ENCODE data around the gene IL16. TPM values are rescaled to one million over a fixed set of nuclear protein-coding genes. Genes with fewer than 3 reads are reported as not detected.

The IL16 gene
- total RNA-seq, 2 experiments from 2014 or later, result 76.0 to 81.3 TPM

DNA sequence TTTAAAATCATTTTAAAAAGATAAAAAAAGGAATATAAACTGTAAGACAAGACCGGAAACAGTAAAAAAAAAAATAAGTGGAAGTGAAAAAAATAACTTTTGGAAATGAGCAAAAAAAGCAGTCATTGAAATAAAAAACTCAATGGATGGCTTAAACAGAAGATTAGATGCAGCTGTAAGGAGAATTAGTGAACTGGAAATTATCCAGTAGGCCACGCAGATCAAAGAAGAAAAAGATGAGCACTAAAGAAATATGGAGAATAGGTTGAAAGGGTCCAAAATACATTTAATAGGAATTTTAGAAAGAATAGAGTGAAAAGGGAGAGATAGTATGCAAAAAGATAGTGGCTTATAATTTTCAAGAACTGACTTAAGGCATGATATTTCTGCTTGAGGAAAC is 80.3 kb downstream of the IL16 start:
- CTCF ChIA-PET (ENCODE audit: unreplicated experiment), result no interaction called here
- POLR2A ChIA-PET, result interaction anchor here (1.0 kb wide), 1 partner anchor 19 kb away, joined by 3 read pairs; no protein-coding TSS in a partner anchor
- DNase-seq (ENCODE audit: low spot score), result no peak
- Histone ChIP-seq H4K20me1 (ENCODE audit: insufficient read depth, low read length) (no peaks in the 10 kb centered on the region), H3K27ac (ENCODE audit: low read depth, low read length, poor library complexity, severe bottlenecking) (no peak overlapping the region), H3K9me2 (ENCODE audit: insufficient read depth, low read length) (no peaks in the 10 kb centered on the region), H3K4me2 (ENCODE audit: low read length) (no peak overlapping the region), H3K4me3 (ENCODE audit: low read depth, low read length, poor library complexity, severe bottlenecking) (no peak overlapping the region), H2AFZ (ENCODE audit: low read length) (no peak overlapping the region), H3K36me3 (ENCODE audit: insufficient read depth, low read length) (peaks cover 6% of the 10 kb centered on the region; the same call in 1 of the 2 replicates), H3K79me2 (ENCODE audit: insufficient read depth, low read depth, low read length) (no peaks in the 10 kb centered on the region), H3K9me3 (ENCODE audit: low read length) (peaks cover 28% of the 10 kb centered on the region), H3K4me1 (ENCODE audit: insufficient read depth, low read length, poor library complexity, severe bottlenecking) (peaks cover 10% of the 10 kb centered on the region)
- intact Hi-C loops (cut with micrococcal nuclease; ENCODE audit: unreplicated experiment), result no loop called here
- TF ChIP-seq EZH2phosphoT487 (IDR thresholded peaks at IDR 0.05; ENCODE audit: borderline replicate concordance, low read depth, low read length), result no peak
- BruUV-seq (replicated peaks), result no TSS peak

DNA sequence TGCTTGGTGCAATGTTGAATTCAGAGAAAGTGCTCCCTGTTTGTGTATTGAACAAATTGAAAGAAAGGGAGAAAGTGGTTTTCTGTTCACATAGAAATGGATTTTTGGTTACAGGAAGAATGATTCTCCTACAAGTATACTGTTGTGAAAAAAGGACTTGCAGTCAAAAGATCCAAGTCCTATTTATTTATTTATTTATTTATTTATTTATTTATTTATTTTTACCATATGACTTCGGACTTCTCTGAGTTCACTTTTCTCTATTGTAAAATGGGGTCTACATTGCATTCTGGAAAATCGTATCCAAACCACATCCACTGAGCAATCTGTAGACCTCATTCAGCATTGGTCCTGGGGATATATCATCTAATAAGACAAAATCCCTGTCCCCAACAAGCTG is 81.2 kb downstream of the IL16 start:
- CTCF ChIA-PET (ENCODE audit: unreplicated experiment), result interaction anchor here (1.8 kb wide), 1 partner anchor 17 kb away, joined by 4 read pairs; no protein-coding TSS in a partner anchor
- TF ChIP-seq, protein P1, sequence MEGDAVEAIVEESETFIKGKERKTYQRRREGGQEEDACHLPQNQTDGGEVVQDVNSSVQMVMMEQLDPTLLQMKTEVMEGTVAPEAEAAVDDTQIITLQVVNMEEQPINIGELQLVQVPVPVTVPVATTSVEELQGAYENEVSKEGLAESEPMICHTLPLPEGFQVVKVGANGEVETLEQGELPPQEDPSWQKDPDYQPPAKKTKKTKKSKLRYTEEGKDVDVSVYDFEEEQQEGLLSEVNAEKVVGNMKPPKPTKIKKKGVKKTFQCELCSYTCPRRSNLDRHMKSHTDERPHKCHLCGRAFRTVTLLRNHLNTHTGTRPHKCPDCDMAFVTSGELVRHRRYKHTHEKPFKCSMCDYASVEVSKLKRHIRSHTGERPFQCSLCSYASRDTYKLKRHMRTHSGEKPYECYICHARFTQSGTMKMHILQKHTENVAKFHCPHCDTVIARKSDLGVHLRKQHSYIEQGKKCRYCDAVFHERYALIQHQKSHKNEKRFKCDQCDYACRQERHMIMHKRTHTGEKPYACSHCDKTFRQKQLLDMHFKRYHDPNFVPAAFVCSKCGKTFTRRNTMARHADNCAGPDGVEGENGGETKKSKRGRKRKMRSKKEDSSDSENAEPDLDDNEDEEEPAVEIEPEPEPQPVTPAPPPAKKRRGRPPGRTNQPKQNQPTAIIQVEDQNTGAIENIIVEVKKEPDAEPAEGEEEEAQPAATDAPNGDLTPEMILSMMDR (conservative IDR thresholded peaks at IDR 0.05; ENCODE audit: low read length), result no peak
- TF ChIP-seq EZH2phosphoT487 (IDR thresholded peaks at IDR 0.05; ENCODE audit: borderline replicate concordance, low read depth, low read length), result no peak
- intact Hi-C loops (cut with micrococcal nuclease; ENCODE audit: unreplicated experiment), result no loop called here
- Histone ChIP-seq H3K4me1 (ENCODE audit: insufficient read depth, low read length, poor library complexity, severe bottlenecking) (peaks cover 10% of the 10 kb centered on the region), H3K9me2 (ENCODE audit: insufficient read depth, low read length) (no peaks in the 10 kb centered on the region), H3K36me3 (ENCODE audit: insufficient read depth, low read length) (peaks cover 6% of the 10 kb centered on the region; the same call in 1 of the 2 replicates), H3K4me2 (ENCODE audit: low read length) (no peak overlapping the region), H3K4me3 (ENCODE audit: low read depth, low read length, poor library complexity, severe bottlenecking) (no peak overlapping the region), H2AFZ (ENCODE audit: low read length) (no peak overlapping the region), H3K9me3 (ENCODE audit: low read length) (peaks cover 28% of the 10 kb centered on the region), H3K79me2 (ENCODE audit: insufficient read depth, low read depth, low read length) (no peaks in the 10 kb centered on the region), H4K20me1 (ENCODE audit: insufficient read depth, low read length) (no peaks in the 10 kb centered on the region), H3K27ac (ENCODE audit: low read depth, low read length, poor library complexity, severe bottlenecking) (no peak overlapping the region)
- POLR2A ChIA-PET, result interaction anchor here (0.7 to 1.1 kb wide), 4 partner anchors 13 to 459 kb away, joined by 3 to 4 read pairs (median 4); no protein-coding TSS in a partner anchor
- no TSS peak for BruUV-seq (replicated peaks)
- no peak for DNase-seq (ENCODE audit: low spot score)

DNA sequence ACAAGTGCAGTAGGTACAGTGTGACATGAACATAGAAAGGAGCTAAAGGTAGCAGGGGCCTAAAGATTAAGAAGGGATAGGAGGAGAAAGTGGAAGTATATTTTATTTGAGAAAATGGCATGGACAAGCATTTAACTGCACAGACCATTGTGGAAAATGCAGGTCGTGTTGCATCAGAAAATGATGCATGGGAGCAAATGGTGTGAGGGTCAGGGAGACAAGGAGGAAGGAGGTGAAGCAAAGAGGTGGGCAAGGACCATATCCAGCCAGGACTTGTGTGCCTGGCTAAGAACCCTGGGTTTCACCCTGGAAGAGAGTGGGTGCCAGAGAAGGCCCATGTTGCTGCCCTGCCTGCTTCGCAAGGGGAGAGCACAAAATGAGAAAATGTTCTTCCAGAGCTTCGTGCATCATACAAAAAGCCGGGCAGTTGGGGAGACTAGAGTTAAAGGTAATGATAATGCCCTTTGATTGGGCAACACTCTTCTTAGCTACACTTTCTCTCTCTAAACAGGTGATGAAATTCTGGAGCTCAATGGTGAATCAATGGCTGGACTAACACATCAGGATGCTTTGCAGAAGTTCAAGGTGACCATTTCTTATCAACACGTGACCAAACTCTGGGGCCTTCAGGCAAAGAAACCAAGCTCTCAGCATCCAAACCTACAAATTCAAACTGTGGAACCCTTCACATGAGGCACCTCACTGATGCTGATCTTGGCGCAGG is 81.8 kb downstream of the IL16 start:
- Histone ChIP-seq H2AFZ (ENCODE audit: low read length) (no peak overlapping the region), H3K27ac (ENCODE audit: low read depth, low read length, poor library complexity, severe bottlenecking) (no peak overlapping the region), H3K4me3 (ENCODE audit: low read depth, low read length, poor library complexity, severe bottlenecking) (no peak overlapping the region), H4K20me1 (ENCODE audit: insufficient read depth, low read length) (no peaks in the 10 kb centered on the region), H3K9me3 (ENCODE audit: low read length) (peaks cover 28% of the 10 kb centered on the region), H3K4me1 (ENCODE audit: insufficient read depth, low read length, poor library complexity, severe bottlenecking) (peaks cover 10% of the 10 kb centered on the region), H3K4me2 (ENCODE audit: low read length) (no peak overlapping the region), H3K36me3 (ENCODE audit: insufficient read depth, low read length) (peaks cover 6% of the 10 kb centered on the region; the same call in 1 of the 2 replicates), H3K9me2 (ENCODE audit: insufficient read depth, low read length) (no peaks in the 10 kb centered on the region), H3K79me2 (ENCODE audit: insufficient read depth, low read depth, low read length) (no peaks in the 10 kb centered on the region)
- no TSS peak for BruUV-seq (replicated peaks)
- CTCF ChIA-PET (ENCODE audit: unreplicated experiment), result interaction anchor here (1.8 kb wide), 1 partner anchor 17 kb away, joined by 4 read pairs; no protein-coding TSS in a partner anchor
- intact Hi-C loops (cut with micrococcal nuclease; ENCODE audit: unreplicated experiment), result no loop called here
- POLR2A ChIA-PET, result interaction anchor here (0.7 to 1.2 kb wide), 4 partner anchors 12 to 49 kb away, joined by 3 to 4 read pairs (median 4); no protein-coding TSS in a partner anchor
- no peak for TF ChIP-seq EZH2phosphoT487 (IDR thresholded peaks at IDR 0.05; ENCODE audit: borderline replicate concordance, low read depth, low read length)
- TF ChIP-seq, protein P1 (conservative IDR thresholded peaks at IDR 0.05; ENCODE audit: low read length), result no peak
- DNase-seq (ENCODE audit: low spot score), result no peak

All from OCI-LY7 (cell line).